HG02973 (cell line): ENCODE results near the gene CR1.
"Not testable (repeated sequence)": the region's sequence is repeated elsewhere in the genome, so short reads cannot be mapped to it uniquely, and the experiment has no call there.

Experiments used
- ATAC-seq: cut with Tn5 transposase; IDR thresholded peaks from one replicate; pipeline ENCODE4 v1.9.1; 2021; ENCODE audit warnings: moderate library complexity; ENCODE audit not compliant: unreplicated experiment

CR1 gene

DNA sequence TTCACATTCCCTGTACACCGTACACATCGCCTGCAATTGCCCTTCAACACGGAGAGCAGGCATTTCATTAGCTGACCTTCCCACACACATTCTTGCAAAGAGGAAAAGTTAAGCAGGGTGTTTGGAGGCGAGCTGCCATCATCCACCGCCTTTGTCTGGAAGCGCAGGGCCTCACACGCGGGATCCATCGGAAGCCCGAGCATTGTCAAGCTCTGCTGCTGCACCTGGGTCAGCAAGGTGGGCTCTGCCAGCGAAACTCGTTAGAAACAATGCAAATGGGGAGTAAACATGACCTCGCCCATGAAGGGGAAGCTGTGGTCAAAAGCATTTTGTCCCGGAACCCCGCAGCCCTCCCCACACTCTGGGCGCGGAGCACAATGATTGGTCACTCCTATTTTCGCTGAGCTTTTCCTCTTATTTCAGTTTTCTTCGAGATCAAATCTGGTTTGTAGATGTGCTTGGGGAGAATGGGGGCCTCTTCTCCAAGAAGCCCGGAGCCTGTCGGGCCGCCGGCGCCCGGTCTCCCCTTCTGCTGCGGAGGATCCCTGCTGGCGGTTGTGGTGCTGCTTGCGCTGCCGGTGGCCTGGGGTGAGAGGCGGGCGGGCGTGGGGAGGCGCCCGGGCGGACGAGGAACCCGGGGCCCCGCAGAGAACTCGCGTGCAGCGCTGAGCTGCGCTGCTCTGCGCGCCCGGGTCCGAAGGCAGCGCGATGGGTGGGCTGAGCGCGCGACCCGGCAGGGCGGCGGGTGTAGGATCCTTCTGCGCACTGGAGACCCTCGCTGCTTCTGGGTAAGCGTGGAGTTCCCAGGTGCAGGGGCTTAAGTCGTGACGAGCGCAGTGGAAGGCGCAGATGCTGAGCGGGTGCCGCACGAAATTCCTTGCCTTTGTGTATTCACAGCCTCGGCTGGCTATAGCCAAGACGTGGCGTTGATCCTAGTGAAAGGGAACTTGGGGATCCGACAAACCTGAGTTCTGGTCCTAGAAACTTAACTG is at the start of gene CR1:
CR1 (plus strand) TSS at position 357 of the 992 bp plus-strand sequence; CDS start at position 468, 111 bp downstream.
- ATAC-seq: peak; percentile 39

GRCh38 chr1:207453710-207454045 is 42.3 kb upstream of the CR1 start:
- ATAC-seq: no peak

- ATAC-seq: peak; percentile 71
Measured at GRCh38 chr1:207454046-207454964, 41.7 kb upstream of the CR1 start, which contains the start of gene CR2. Gene CR2 (plus strand): TSS chr1:207454328. CDS start chr1:207454419, 91 bp downstream.

- peak; percentile 33 for ATAC-seq
Measured at GRCh38 chr1:207455183-207455754, 40.7 kb upstream of the CR1 start.

DNA sequence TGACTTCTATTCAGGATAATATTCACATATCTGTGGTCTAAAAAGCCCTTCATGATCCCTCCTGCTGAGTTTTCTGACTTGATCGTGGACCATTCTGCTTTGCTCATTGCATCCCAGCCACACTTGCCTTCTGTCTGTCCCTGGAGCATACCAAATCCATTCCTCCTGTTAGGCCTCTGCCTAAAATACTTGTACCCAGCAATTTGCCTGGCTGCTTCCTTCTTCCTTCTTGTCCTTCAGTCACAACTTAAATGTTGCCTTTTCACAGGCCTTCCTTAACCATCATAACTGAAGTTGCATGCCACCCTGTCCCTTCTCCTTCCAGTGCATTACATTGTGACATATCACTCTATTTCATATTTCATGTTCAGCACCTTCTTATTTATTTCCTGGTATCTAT is 37.5 kb upstream of the CR1 start:
- ATAC-seq: no peak

- ATAC-seq: no peak
Measured at GRCh38 chr1:207459008-207459407, 36.9 kb upstream of the CR1 start.

GRCh38 chr1:207461649-207462048 is 34.3 kb upstream of the CR1 start:
- no peak for ATAC-seq

- ATAC-seq: no peak
Measured at GRCh38 chr1:207462535-207462934, 33.4 kb upstream of the CR1 start.

DNA sequence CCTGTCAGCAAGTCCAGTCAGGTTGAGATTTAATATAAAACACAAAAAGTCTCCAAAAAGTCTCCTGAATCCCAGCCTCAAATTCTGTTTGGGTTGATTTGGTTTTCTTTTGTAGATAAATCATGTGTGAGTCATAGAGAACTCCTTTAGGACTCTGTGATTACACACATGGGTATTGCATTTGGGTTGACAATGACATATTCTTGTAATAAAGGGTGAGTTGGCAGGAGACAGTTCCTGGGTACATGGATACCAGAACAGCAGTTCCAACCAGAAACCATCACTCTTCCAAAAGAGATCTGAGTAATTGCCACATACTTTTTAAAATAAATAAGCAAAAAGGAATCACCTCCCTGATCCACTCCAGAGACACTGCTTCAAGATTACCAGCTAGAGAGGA is 32.9 kb upstream of the CR1 start:
- ATAC-seq: no peak

DNA sequence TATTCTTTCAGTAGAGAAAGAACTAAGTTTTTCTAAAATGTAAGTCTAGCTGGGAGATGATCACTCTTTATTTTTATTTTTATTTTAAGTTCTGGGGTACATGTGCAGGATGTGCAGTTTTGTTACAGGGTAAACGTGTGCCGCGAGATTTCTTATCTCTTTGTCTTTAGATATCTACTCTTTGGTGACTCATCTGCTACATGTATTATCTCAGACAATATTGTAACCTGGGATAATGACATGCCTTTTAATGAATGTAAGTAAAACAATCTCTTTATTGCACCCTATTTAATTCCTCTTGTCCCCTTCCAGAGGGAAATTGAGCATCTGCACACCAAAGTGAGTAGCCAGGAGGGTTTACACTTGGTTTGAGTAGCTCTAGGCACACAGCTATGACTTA is 32.4 kb upstream of the CR1 start:
- ATAC-seq: no peak

DNA sequence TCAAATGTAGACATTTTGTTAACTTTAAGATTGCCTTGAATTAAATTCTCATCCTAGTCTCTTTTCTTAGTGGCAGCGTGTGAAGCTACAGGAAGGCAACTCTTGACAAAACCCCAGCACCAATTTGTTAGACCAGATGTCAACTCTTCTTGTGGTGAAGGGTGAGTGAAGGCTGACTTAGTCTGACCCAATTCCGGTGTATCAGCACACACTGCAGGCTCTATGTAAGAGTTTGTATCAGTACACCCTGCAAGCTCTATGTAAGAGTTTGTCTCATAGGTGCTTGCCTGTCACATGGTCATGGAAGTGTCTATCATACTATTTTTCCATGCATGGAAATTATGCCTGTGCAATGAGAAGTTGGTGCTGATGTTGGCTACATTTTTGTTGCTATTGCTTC is 25.0 kb upstream of the CR1 start:
- no peak for ATAC-seq

- ATAC-seq: no peak
Measured at GRCh38 chr1:207474210-207474609, 21.7 kb upstream of the CR1 start.

DNA sequence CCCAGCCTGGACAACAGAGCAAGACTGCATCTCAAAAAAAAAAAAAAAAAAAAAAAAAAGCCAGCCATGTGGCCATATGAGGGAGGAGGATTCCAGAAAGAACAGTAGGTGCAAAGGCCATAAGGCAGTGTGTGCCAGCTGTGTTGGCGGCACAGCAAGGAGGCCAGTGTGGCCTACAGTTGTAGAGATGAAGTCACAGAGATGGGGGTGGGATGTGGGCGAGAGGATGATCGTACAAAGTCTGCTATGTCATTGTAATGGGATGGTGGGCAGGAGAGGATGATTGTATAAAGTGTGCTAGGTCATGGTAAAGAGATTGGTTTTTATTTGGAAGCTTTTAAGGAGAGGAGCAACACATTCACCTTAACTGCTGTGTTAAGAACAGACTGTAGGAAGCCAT is 9.8 kb upstream of the CR1 start:
- ATAC-seq: no peak

DNA sequence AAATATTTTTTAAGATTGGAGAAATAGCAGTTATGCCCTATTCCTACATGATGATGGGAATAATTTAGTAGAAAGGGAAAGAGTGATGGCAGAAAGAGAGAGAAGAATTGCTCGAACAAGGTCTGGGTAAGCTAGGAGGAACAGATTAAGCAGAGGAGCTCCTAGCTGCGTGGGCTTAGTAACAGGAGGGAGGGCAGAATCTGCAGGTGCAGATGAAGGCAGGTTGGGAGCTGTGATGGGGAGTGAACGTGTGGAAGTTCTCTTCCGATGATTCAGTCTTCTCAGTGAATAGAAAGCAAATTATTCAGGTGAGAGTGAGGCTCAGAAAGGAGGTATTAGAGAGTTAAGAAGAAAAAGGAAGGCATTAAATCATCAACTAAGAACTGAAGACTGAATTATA is 8.3 kb upstream of the CR1 start:
- ATAC-seq: no peak

DNA sequence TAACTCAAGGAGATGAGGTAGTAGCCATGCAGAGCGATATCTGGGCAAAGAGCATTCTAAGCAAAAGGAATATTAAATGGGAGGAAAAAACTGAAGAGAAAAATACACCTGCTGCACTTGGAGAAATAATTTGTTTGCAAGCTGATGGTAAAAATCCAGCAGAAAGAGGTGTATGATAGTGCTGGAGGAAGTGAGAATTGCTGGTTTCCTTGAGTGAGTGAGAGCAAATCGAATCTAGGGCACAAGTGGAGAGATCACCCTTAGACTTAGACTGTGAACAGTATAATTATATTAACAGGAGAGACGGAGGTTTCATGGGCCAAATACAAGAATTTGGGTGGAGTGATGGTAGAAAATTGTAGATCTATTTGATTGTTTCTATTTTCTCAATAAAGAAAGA is 2.7 kb upstream of the CR1 start:
- ATAC-seq: no peak

- no peak for ATAC-seq
Measured at GRCh38 chr1:207494171-207494570, 1.8 kb upstream of the CR1 start.

- not testable (repeated sequence) for ATAC-seq
Measured at GRCh38 chr1:207495281-207495680, 676 bp upstream of the CR1 start.

- no peak for ATAC-seq
Measured at GRCh38 chr1:207497941-207498340, 2.0 kb downstream of the CR1 start.

- no peak for ATAC-seq
Measured at GRCh38 chr1:207499573-207499972, 3.6 kb downstream of the CR1 start.

GRCh38 chr1:207500306-207500705 is 4.3 kb downstream of the CR1 start:
- no peak for ATAC-seq

DNA sequence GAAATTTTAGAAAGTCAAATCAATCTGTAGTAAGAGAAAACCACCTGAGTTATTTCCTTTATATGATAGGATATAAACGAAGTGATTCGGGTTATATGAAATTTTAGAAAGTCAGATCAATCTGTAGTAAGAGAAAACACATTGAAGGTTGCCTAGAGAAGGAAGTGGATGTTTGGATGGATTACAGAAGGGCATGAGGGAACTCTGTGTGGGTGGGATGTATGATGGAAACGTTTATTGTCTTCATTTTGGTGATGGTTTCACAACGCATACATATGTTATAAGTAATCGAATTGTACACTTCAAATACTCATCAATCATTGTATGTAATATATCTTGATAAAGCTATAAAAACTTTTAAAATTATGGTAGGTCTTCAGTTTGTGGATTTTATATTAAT is 5.1 kb downstream of the CR1 start:
- no peak for ATAC-seq
